HepG2 (cell line): ENCODE data around the gene BIVM. TPM values are rescaled to one million over a fixed set of nuclear protein-coding genes. Genes with fewer than 3 reads are reported as not detected.
A peak's percentile ranks its signal among the peaks of the same experiment; 100 is the strongest.

Experiments used
- ATAC-seq: fragments of 200-7000 bp; cut with Tn5 transposase; 3 replicates; pipeline ENCODE4 v1.9.1; 2020; ENCODE audit warnings: mild to moderate bottlenecking, moderate library complexity
- Bru-seq: library from RNA; stranded (reverse); fragments of 400-500 nt; gene quantifications from one replicate; lab custom pipeline; 2021; lab: Mats Ljungman, UMichigan
- BruChase-seq, 2 experiments: library from RNA; stranded (reverse); fragments of 400-500 nt; gene quantifications; one replicate each; lab custom pipeline; 2021; lab: Mats Ljungman, UMichigan
- BruUV-seq: library from RNA; stranded (reverse); fragments of 400-500 nt; replicated peaks from 2 replicates; lab custom pipeline; 2021; lab: Mats Ljungman, UMichigan
- CTCF ChIA-PET: fragments of 300-600 bp; formaldehyde crosslinking; extraction: SDS; loops from one replicate; lab custom pipeline; 2021; ENCODE audit warnings: low total read pairs, inconsistent platforms, low intra/inter-chr PET ratio; lab: Yijun Ruan, JAX
- POLR2A ChIA-PET: fragments of 350-600 bp; sonication (Branson Sonifier 250); formaldehyde crosslinking; loops from one replicate; lab custom pipeline; 2020; ENCODE audit warnings: antibody characterized with exemption, inconsistent platforms; lab: Yijun Ruan, JAX
- DNase-seq: peaks from one replicate; pipeline ENCODE4 v3.0.0-alpha.2; 2015; ENCODE audit warnings: low spot score
- FAIRE-seq: peaks from 3 replicates; lab custom pipeline; 2011; peaks lifted over from hg19 to GRCh38; lab: Jason Lieb, UNC
- H2AFZ ChIP-seq: one replicate; pipeline ENCODE4 v1.6.1; 2011; ENCODE audit warnings: low read length, inconsistent platforms
- H3K27ac ChIP-seq: fragments of 300-600 bp; 3 replicates; pipeline ENCODE4 v1.8.0; 2011; ENCODE audit warnings: mixed run types, mild to moderate bottlenecking, mixed read lengths, low read length, inconsistent platforms; ENCODE audit not compliant: insufficient read depth; ENCODE audit errors: extremely low read length
- H3K27me3 ChIP-seq, 2 experiments: fragments of 200-600 bp in 1 of 2; 2 replicates in 1 of 2; 3 replicates in 1 of 2; pipeline versions ENCODE4 v1.6.0 to v1.8.0; 2011; ENCODE audit warnings: low read length in 2 of 2, mild to moderate bottlenecking in 2 of 2, moderate library complexity in 2 of 2, inconsistent platforms in 1 of 2; ENCODE audit not compliant: insufficient read depth in 2 of 2, control insufficient read depth in 1 of 2
- H3K36me3 ChIP-seq, 2 experiments: fragments of 200-600 bp in 1 of 2; replicated peaks in 1 of 2; 2 replicates in 1 of 2; 3 replicates in 1 of 2; pipeline versions ENCODE4 v1.5.1 to v1.8.0; 2011; ENCODE audit warnings: low read length in 2 of 2, inconsistent platforms in 1 of 2; ENCODE audit not compliant: insufficient read depth in 2 of 2, control insufficient read depth in 1 of 2
- H3K4me1 ChIP-seq: 2 replicates; pipeline ENCODE4 v1.5.1; 2012; ENCODE audit warnings: low read length, inconsistent platforms; ENCODE audit not compliant: insufficient read depth
- H3K4me2 ChIP-seq: 2 replicates; pipeline ENCODE4 v1.6.0; 2011; ENCODE audit warnings: low read depth, low read length, inconsistent platforms
- H3K4me3 ChIP-seq, 3 experiments: fragments of 200-600 bp in 1 of 3; sonication (generic), shearing (Covaris generic) in 1 of 3; replicated peaks in 1 of 3; 2 replicates each; pipeline ENCODE4 v1.5.1; 2011 to 2016; ENCODE audit warnings: low read length in 3 of 3, inconsistent platforms in 2 of 3, low read depth in 2 of 3, mild to moderate bottlenecking in 2 of 3, control low read depth in 1 of 3, mixed read lengths in 1 of 3; ENCODE audit not compliant: insufficient read depth in 1 of 3
- H3K79me2 ChIP-seq: one replicate; pipeline ENCODE4 v1.6.1; 2011; ENCODE audit warnings: low read length, inconsistent platforms; ENCODE audit not compliant: insufficient read depth
- H3K9ac ChIP-seq: 2 replicates; pipeline ENCODE4 v1.6.0; 2011; ENCODE audit warnings: mild to moderate bottlenecking, low read depth, low read length, inconsistent platforms; ENCODE audit not compliant: insufficient read depth
- H3K9me3 ChIP-seq: 2 replicates; pipeline ENCODE4 v1.5.1; 2012; ENCODE audit warnings: mild to moderate bottlenecking, low read length
- H4K20me1 ChIP-seq: 2 replicates; pipeline ENCODE4 v1.6.0; 2011; ENCODE audit warnings: inconsistent platforms, mild to moderate bottlenecking, low read length, moderate library complexity; ENCODE audit not compliant: insufficient read depth
- GPBP1L1 ChIP-seq: sonication (generic); formaldehyde crosslinking; IDR thresholded peaks from 2 replicates; pipeline ENCODE4 v1.5.0; 2020; ENCODE audit warnings: mild to moderate bottlenecking, missing genetic modification reagents
- HNF4A ChIP-seq: sonication (generic); formaldehyde crosslinking; IDR thresholded peaks from 2 replicates; pipeline ENCODE4 v1.4.0; 2020; ENCODE audit warnings: missing genetic modification reagents
- IRX3 ChIP-seq: sonication (generic); formaldehyde crosslinking; IDR thresholded peaks from 2 replicates; pipeline ENCODE4 v1.8.1; 2023; ENCODE audit warnings: mild to moderate bottlenecking, low read depth, missing genetic modification reagents, borderline replicate concordance
- MYC ChIP-seq: sonication (generic); formaldehyde crosslinking; IDR thresholded peaks from 2 replicates; pipeline ENCODE4 v1.9.0; 2021; ENCODE audit warnings: missing genetic modification reagents, borderline replicate concordance
- NKX3-1 ChIP-seq: sonication (generic); formaldehyde crosslinking; IDR thresholded peaks from 2 replicates; pipeline ENCODE4 v1.5.0; 2020; ENCODE audit warnings: missing genetic modification reagents
- SOX13 ChIP-seq, 3 experiments: fragments of 450-650 bp in 1 of 3; sonication (generic) in 1 of 3; formaldehyde crosslinking in 1 of 3; IDR thresholded peaks in 2 of 3; conservative IDR thresholded peaks in 1 of 3; 2 replicates each; pipeline versions ENCODE4 v1.5.0 to v1.6.1; 2016 to 2020; ENCODE audit warnings: antibody characterized with exemption in 1 of 3, mild to moderate bottlenecking in 1 of 3, missing compliant biosample characterization in 1 of 3, missing genetic modification reagents in 1 of 3, moderate library complexity in 1 of 3
- SOX6 ChIP-seq, 2 experiments: fragments of 450-650 bp in 1 of 2; sonication (generic) in 1 of 2; formaldehyde crosslinking in 1 of 2; IDR thresholded peaks; 2 replicates each; pipeline versions ENCODE4 v1.4.0 to v1.6.1; 2017 to 2020; ENCODE audit warnings: antibody characterized with exemption in 1 of 2, mild to moderate bottlenecking in 1 of 2, missing genetic modification reagents in 1 of 2
- ZNF224 ChIP-seq: sonication (generic); formaldehyde crosslinking; IDR thresholded peaks from 2 replicates; pipeline ENCODE4 v1.5.0; 2020; ENCODE audit warnings: mild to moderate bottlenecking, missing genetic modification reagents
- ZNF776 ChIP-seq: sonication (generic); formaldehyde crosslinking; IDR thresholded peaks from 2 replicates; pipeline ENCODE4 v1.4.0; 2020; ENCODE audit warnings: mild to moderate bottlenecking, missing genetic modification reagents
- ZNF883 ChIP-seq: sonication (generic); formaldehyde crosslinking; IDR thresholded peaks from 2 replicates; pipeline ENCODE4 v1.5.1; 2020; ENCODE audit warnings: mild to moderate bottlenecking, missing genetic modification reagents; ENCODE audit errors: not compliant biosample characterization
- WGBS: methylation state at CpG from one replicate; pipeline ENCODE4 v1.1.6; 2017; ENCODE audit warnings: low lambda C conversion rate; 5-methylcytosine and 5-hydroxymethylcytosine counted together
- in situ Hi-C: cut with HindIII; loops from 2 replicates; pipeline ENCODE4 v1.10.0; 2017; ENCODE audit warnings: low pct_unique_long_range_greater_than_20kb; ENCODE audit not compliant: extremely low pct_ligation_motif_present
- intact Hi-C: fragments of 100-400 bp; cut with micrococcal nuclease; formaldehyde crosslinking; loops from one replicate; pipeline ENCODE4 v1.10.0; 2022; ENCODE audit not compliant: unreplicated experiment
- long read RNA-seq, 2 experiments: library from RNA in 1 of 2; library from polyadenylated mRNA in 1 of 2; stranded (forward) in 1 of 2; unstranded in 1 of 2; transcript quantifications; one replicate each; pipeline ENCODE4 v2.0.0, GENCODE V29; 2019 to 2022
- polyA minus RNA-seq, 3 experiments: library from RNA; depleted of rRNA, polyadenylated mRNA; stranded (reverse); fragments of >200 nt; gene quantifications; 2 replicates each; pipeline ENCODE4 v1.2.3, GENCODE V29; 2011; ENCODE audit warnings: low replicate concordance in 1 of 3
- polyA plus RNA-seq, 8 experiments: library from polyadenylated mRNA; depleted of rRNA in 3 of 8; stranded (reverse) in 7 of 8; unstranded in 1 of 8; fragments of >200 nt; fragmentation: Illumina TruSeq in 4 of 8; extraction: Trizol in 4 of 8; gene quantifications; 2 replicates each; pipeline versions ENCODE4 v1.2.1 to v1.2.3, GENCODE V29; 2011 to 2016; ENCODE audit warnings: low read depth in 4 of 8, missing spikeins in 1 of 8, mixed read lengths in 1 of 8; ENCODE audit not compliant: insufficient read depth in 1 of 8
- total RNA-seq, 5 experiments: library from RNA; depleted of rRNA; stranded (reverse); fragments of >200 nt; fragmentation: Illumina TruSeq; extraction: Trizol; gene quantifications; 2 replicates each; pipeline ENCODE4 v1.2.3, GENCODE V29; 2016; ENCODE audit warnings: low read depth in 1 of 5
- TF ChIP-seq, protein P1 (sequence below): IDR thresholded peaks from 2 replicates; pipeline ENCODE4 v1.6.1; 2016; ENCODE audit warnings: missing compliant biosample characterization, missing genetic modification reagents, borderline replicate concordance

BIVM gene, protein sequence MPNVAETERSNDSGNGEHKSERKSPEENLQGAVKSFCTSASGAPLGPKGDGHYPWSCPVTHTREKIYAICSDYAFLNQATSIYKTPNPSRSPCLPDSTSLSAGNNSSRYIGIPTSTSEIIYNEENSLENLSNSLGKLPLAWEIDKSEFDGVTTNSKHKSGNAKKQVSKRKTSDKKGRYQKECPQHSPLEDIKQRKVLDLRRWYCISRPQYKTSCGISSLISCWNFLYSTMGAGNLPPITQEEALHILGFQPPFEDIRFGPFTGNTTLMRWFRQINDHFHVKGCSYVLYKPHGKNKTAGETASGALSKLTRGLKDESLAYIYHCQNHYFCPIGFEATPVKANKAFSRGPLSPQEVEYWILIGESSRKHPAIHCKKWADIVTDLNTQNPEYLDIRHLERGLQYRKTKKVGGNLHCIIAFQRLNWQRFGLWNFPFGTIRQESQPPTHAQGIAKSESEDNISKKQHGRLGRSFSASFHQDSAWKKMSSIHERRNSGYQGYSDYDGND
- total RNA-seq (2016; rRNA removed; fragmentation: Illumina TruSeq; extraction: Trizol), result 13.9 and 15.8 TPM in 2 replicates
- total RNA-seq (2016; cell fraction: cytosol; rRNA removed; fragmentation: Illumina TruSeq; extraction: Trizol; ENCODE audit: low read depth), result 5.6 and 6.3 TPM in 2 replicates
- 15.3 and 16.6 TPM in 2 replicates for total RNA-seq (2016; cell fraction: insoluble cytoplasmic fraction; rRNA removed; fragmentation: Illumina TruSeq; extraction: Trizol)
- total RNA-seq (2016; cell fraction: membrane; rRNA removed; fragmentation: Illumina TruSeq; extraction: Trizol), result 14.6 and 15.0 TPM in 2 replicates
- 20.6 and 23.4 TPM in 2 replicates for total RNA-seq (2016; cell fraction: nucleus; rRNA removed; fragmentation: Illumina TruSeq; extraction: Trizol)
- 8.9 and 10.4 TPM in 2 replicates for polyA plus RNA-seq (2011; rRNA removed)
- polyA plus RNA-seq (2011; cell fraction: cytosol; rRNA removed), result 3.3 and 5.3 TPM in 2 replicates
- 12.2 and 14.7 TPM in 2 replicates for polyA plus RNA-seq (2011; cell fraction: nucleus; rRNA removed)
- polyA plus RNA-seq (2012), result 7.7 and 11.4 TPM in 2 replicates
- polyA plus RNA-seq (2016; cell fraction: cytosol; fragmentation: Illumina TruSeq; extraction: Trizol; ENCODE audit: low read depth), result 2.3 and 2.5 TPM in 2 replicates
- polyA plus RNA-seq (2016; cell fraction: insoluble cytoplasmic fraction; fragmentation: Illumina TruSeq; extraction: Trizol; ENCODE audit: low read depth), result 16.5 and 17.6 TPM in 2 replicates
- polyA plus RNA-seq (2016; cell fraction: membrane; fragmentation: Illumina TruSeq; extraction: Trizol; ENCODE audit: low read depth), result 8.4 and 9.0 TPM in 2 replicates
- 42.9 and 44.2 TPM in 2 replicates for polyA plus RNA-seq (2016; cell fraction: nucleus; fragmentation: Illumina TruSeq; extraction: Trizol; ENCODE audit: insufficient read depth, low read depth)
- 2.6 and 3.1 TPM in 2 replicates for polyA minus RNA-seq (2011; rRNA and poly(A)+ RNA removed; ENCODE audit: low replicate concordance)
- polyA minus RNA-seq (2011; cell fraction: cytosol; rRNA and poly(A)+ RNA removed), result 4.2 and 5.6 TPM in 2 replicates
- 28.7 and 30.5 TPM in 2 replicates for polyA minus RNA-seq (2011; cell fraction: nucleus; rRNA and poly(A)+ RNA removed)
- Bru-seq, nascent RNA, result percentile 77 among the genes with signal in this experiment
- BruChase-seq, experiment 1, labeled RNA remaining after a 6-hour chase, result percentile 90 among the genes with signal in this experiment
- BruChase-seq, experiment 2, labeled RNA remaining after a 2-hour chase, result percentile 87 among the genes with signal in this experiment
- long read RNA-seq, experiment 1, partial matches to known transcripts, result 1 of 8 reads
- long read RNA-seq, experiment 1, other reads (novel, unspliced or antisense), result 5 of 8 reads
- long read RNA-seq, experiment 2, partial matches to known transcripts, result 3 of 10 reads
- long read RNA-seq, experiment 2, other reads (novel, unspliced or antisense), result 3 of 10 reads

DNA sequence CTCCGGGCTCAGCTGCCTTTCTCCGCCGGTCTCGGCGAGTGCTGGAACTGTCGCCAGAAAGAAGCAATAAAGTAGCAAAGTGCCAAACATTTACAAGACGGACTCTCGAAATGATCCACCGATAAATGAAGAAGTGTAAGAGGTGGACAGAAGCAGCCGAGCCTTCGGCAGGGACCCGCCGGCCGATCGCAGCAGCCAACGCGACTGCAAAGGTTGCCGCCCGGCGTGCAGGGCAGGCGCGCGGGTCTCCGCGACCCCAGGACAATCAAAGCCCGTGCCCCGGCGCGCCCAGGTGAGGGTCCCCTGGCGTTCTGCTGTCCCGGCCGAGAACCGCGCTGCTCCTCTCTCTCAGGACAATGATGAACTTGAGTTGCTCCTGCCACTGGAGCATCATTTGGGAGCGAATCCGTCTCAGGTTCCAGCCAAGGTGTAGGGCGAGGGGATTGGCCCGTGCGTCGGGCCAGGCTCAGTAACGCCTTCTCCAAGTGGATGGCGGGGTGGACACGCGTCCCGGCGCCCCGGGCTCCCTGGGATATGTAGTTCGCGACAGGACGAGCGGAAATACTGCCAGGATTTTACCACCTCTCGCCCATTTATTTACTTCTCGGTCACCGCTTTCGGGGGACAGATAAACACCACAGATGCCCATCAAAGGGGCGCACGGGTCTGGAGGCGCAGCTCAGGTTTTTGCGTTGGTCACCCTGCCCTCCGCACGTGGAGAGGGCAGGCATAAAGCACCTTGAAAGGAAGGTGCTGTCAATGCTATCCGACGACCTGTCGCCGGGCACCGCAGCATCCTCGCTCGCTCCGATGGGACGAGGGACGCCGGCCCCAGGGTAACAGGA is at the start of gene BIVM, which contains the start of gene POGLUT2:
Gene BIVM (plus strand): TSS at position 539 of the 845 bp plus-strand sequence. CDS start 8,149 bp downstream, outside the sequence.
Gene POGLUT2 (minus strand): TSS at position 396 of the 845 bp plus-strand sequence. CDS start 306 bp downstream, at position 90.
- no peaks in the 10 kb centered on the region; a peak in 1 of 5 replicates for H3K36me3 ChIP-seq
- H3K4me2 ChIP-seq, result peak within 1 kb of the TSS; percentile 76
- ATAC-seq (peak; percentile 95), DNase-seq (peak; percentile 89), FAIRE-seq (peak; percentile 93)
- peaks cover 28% of the 10 kb centered on the region for H3K79me2 ChIP-seq
- WGBS, result 0% methylated on average over 8 of the region's 72 CpGs
- no peaks in the 10 kb centered on the region for H3K9me3 ChIP-seq
- H3K27ac ChIP-seq, result peak within 1 kb of the TSS; percentile 78
- no peaks in the 10 kb centered on the region for H4K20me1 ChIP-seq
- H2AFZ ChIP-seq, result peak within 1 kb of the TSS; percentile 87
- H3K9ac ChIP-seq, result peak within 1 kb of the TSS; percentile 87
- peaks cover 24% of the 10 kb centered on the region for H3K4me1 ChIP-seq
- intact Hi-C loops, result loop anchor here (1.0 kb wide), 1 partner anchor 31 kb away; no protein-coding TSS in a partner anchor
- H3K27me3 ChIP-seq, result no peaks in the 10 kb centered on the region; a peak in 1 of 5 replicates
- in situ Hi-C loops, result no loop called here
- H3K4me3 ChIP-seq, result peak within 1 kb of the TSS; percentile 70 to 89 (median 83)
- CTCF ChIA-PET, result no interaction called here
- BruUV-seq, result no TSS peak
- POLR2A ChIA-PET, result interaction anchor here (3.6 kb wide), 1 partner anchor 47 kb away, joined by 21 read pairs; the partner anchor contains the start of gene ERCC5
- TF ChIP-seq IRX3, result no peak
- TF ChIP-seq ZNF776 (CRISPR knock-in tag), result 0 out of 2 replicates have a peak, but pooled peaks have one; percentile 17
- peak; percentile 36 for TF ChIP-seq ZNF883 (CRISPR knock-in tag)
- TF ChIP-seq GPBP1L1, result no peak
- no peak for TF ChIP-seq SOX6 (IDR thresholded peaks at IDR 0.05)
- peak; percentile 37; the same call in 1 of the 2 replicates for TF ChIP-seq SOX6 (CRISPR knock-in tag; IDR thresholded peaks at IDR 0.05)
- TF ChIP-seq HNF4A (CRISPR knock-in tag), result 0 out of 2 replicates have a peak, but pooled peaks have one; percentile 6
- TF ChIP-seq NKX3-1 (CRISPR knock-in tag), result 0 out of 2 replicates have a peak, but pooled peaks have one; percentile 43
- peak; percentile 54; the same call in 1 of the 2 replicates for TF ChIP-seq MYC (CRISPR knock-in tag)
- TF ChIP-seq ZNF224 (CRISPR knock-in tag), result peak; percentile 59; the same call in 1 of the 2 replicates
- TF ChIP-seq, protein P1, sequence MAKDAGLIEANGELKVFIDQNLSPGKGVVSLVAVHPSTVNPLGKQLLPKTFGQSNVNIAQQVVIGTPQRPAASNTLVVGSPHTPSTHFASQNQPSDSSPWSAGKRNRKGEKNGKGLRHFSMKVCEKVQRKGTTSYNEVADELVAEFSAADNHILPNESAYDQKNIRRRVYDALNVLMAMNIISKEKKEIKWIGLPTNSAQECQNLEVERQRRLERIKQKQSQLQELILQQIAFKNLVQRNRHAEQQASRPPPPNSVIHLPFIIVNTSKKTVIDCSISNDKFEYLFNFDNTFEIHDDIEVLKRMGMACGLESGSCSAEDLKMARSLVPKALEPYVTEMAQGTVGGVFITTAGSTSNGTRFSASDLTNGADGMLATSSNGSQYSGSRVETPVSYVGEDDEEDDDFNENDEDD, result no peak
- no peak for TF ChIP-seq SOX13 (IDR thresholded peaks at IDR 0.05)
- peak in 1 of 2 experiments; percentile 17; a peak in 1 of 4 replicates for TF ChIP-seq SOX13 (CRISPR knock-in tag; conservative IDR thresholded peaks at IDR 0.05 in 1 of 2, IDR thresholded peaks at IDR 0.05 in 1 of 2)
